ENCODE data around the gene PTPRT. TPM values are rescaled to one million over a fixed set of nuclear protein-coding genes. Genes with fewer than 3 reads are reported as not detected.

The PTPRT gene
- polyA plus RNA-seq, 1 of the 3 experiments (the other 2 are of a cell fraction): not detected

DNA sequence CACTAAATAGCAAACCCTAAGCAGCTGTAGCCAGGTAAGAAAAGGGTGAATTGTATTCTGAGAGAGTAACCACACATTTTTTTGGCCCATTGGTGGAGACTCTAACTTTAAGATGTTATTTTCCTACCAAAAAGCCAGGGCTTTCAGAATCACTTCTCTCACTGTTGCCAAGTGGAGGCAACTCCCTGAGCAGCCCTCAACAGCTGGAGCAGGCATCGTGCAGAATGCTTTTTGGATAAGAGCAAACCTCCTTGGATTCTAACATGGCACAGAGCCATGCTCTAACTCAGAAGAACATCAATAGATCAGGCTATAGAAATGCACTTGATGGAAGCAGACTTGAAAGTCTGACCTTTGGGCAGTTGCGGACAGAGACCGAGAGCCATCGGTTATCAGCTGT is 849.3 kb downstream of the PTPRT start:
- Histone ChIP-seq H3F3A (replicated peaks; ENCODE audit: insufficient read depth) (no peaks in the 10 kb centered on the region), H3K4me3 (ENCODE audit: low read depth in 2 of 2, low read length in 1 of 2) (no peak overlapping the region), H3K9ac (no peak overlapping the region), H2AFZ (ENCODE audit: low read depth) (no peak overlapping the region), H3K9me2 (no peaks in the 10 kb centered on the region), H3K27me3 (ENCODE audit: insufficient read depth) (no peaks in the 10 kb centered on the region), H4K20me1 (ENCODE audit: insufficient read depth) (no peaks in the 10 kb centered on the region), H3K4me2 (no peak overlapping the region), H3K79me2 (ENCODE audit: insufficient read depth) (no peaks in the 10 kb centered on the region), H3K27ac (ENCODE audit: low read depth in 2 of 2, low read length in 1 of 2) (no peak overlapping the region), H3K9me3 (no peaks in the 10 kb centered on the region; the same call in 1 of the 2 replicates), H3K36me3 (replicated peaks in 1 of 2; ENCODE audit: control insufficient read depth in 1 of 2, insufficient read depth in 2 of 2, low read length in 1 of 2) (no peaks in the 10 kb centered on the region), H3K4me1 (ENCODE audit: control insufficient read depth in 1 of 2, insufficient read depth in 2 of 2, low read depth in 1 of 2, low read length in 1 of 2) (no peaks in the 10 kb centered on the region; a peak in 1 of 4 replicates)
- ChIA-PET POLR2A (no interaction called here), CTCF (no interaction called here)
- 30% methylated on average over 4 of the region's 4 CpGs for WGBS (ENCODE audit: low lambda C conversion rate)
- no peak for DNase-seq
- TF ChIP-seq ELF1 (IDR thresholded peaks at IDR 0.05) (no peak), TAF1 (IDR thresholded peaks at IDR 0.05; ENCODE audit: borderline replicate concordance, low read depth, low read length) (no peak), NRF1 (IDR thresholded peaks at IDR 0.05; ENCODE audit: low read depth, low read length) (no peak), FOXJ3 (CRISPR knock-in tag; IDR thresholded peaks at IDR 0.05) (no peak), EZH2phosphoT487 (IDR thresholded peaks at IDR 0.05; ENCODE audit: borderline replicate concordance, low read depth) (no peak)
- TF ChIP-seq, protein P1, sequence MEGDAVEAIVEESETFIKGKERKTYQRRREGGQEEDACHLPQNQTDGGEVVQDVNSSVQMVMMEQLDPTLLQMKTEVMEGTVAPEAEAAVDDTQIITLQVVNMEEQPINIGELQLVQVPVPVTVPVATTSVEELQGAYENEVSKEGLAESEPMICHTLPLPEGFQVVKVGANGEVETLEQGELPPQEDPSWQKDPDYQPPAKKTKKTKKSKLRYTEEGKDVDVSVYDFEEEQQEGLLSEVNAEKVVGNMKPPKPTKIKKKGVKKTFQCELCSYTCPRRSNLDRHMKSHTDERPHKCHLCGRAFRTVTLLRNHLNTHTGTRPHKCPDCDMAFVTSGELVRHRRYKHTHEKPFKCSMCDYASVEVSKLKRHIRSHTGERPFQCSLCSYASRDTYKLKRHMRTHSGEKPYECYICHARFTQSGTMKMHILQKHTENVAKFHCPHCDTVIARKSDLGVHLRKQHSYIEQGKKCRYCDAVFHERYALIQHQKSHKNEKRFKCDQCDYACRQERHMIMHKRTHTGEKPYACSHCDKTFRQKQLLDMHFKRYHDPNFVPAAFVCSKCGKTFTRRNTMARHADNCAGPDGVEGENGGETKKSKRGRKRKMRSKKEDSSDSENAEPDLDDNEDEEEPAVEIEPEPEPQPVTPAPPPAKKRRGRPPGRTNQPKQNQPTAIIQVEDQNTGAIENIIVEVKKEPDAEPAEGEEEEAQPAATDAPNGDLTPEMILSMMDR (IDR thresholded peaks at IDR 0.05): no peak

DNA sequence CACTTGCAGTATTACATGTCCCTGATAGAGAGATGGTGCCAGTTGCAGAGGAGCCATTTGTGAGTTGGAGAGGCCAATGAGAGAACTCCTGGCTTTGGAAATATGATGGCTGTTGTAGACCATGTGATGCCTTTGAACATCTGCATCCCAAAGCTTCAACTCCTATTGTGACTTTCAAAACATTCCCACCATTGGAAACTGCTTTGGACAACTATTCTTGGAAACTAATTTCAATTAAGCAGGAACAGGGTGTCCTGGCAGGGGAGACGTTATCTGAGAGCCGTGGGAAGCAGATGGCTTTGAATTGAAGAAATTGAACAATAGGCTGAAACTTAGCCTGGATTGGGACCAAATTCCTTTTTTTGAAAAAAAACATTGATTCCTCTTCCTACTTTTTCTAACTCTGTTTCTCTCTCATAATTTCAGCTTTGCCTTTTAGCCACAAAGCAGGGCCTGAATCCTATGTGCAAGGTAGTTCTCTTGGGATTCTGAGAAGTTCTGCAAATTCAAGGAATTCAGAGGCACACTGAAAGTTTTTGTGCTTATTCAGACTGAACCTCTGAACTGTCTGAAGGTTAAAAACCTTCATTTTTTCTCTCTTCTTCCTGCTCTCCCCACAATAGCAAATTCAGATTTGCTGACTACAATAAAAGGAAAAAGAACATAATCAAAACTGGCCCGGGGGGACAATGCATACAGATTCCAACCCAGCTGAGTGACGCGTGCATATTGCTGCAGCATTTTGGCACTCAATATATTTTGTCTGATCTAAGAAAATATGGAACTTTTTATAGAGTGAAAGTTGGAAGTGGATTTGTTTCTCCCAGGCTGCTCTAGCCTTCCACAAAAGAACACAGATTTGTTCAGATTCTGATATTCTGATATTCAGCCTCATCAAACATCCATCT is 851.2 kb downstream of the PTPRT start:
- TF ChIP-seq, protein P2, sequence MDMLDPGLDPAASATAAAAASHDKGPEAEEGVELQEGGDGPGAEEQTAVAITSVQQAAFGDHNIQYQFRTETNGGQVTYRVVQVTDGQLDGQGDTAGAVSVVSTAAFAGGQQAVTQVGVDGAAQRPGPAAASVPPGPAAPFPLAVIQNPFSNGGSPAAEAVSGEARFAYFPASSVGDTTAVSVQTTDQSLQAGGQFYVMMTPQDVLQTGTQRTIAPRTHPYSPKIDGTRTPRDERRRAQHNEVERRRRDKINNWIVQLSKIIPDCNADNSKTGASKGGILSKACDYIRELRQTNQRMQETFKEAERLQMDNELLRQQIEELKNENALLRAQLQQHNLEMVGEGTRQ (IDR thresholded peaks at IDR 0.05; ENCODE audit: borderline replicate concordance, low read depth, low read length): no peak
- TF ChIP-seq SMC3 (IDR thresholded peaks at IDR 0.05; ENCODE audit: low read depth, low read length) (no peak), JUND (IDR thresholded peaks at IDR 0.05) (no peak), TCF12 (IDR thresholded peaks at IDR 0.05) (no peak), RAD21 (IDR thresholded peaks at IDR 0.05; ENCODE audit: low read length) (no peak)
- TF ChIP-seq, protein P3, sequence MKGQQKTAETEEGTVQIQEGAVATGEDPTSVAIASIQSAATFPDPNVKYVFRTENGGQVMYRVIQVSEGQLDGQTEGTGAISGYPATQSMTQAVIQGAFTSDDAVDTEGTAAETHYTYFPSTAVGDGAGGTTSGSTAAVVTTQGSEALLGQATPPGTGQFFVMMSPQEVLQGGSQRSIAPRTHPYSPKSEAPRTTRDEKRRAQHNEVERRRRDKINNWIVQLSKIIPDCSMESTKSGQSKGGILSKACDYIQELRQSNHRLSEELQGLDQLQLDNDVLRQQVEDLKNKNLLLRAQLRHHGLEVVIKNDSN (IDR thresholded peaks at IDR 0.05; ENCODE audit: borderline replicate concordance, low read depth): no peak
- POLR2A ChIA-PET: no interaction called here
- H3K4me2 ChIP-seq: no peak overlapping the region
- WGBS (ENCODE audit: low lambda C conversion rate): 47% methylated on average over 5 of the region's 5 CpGs
- H3K4me1 ChIP-seq (ENCODE audit: control insufficient read depth in 1 of 2, insufficient read depth in 2 of 2, low read depth in 1 of 2, low read length in 1 of 2): no peaks in the 10 kb centered on the region; a peak in 1 of 4 replicates
- no peaks in the 10 kb centered on the region for H3K9me2 ChIP-seq
- no peaks in the 10 kb centered on the region for H3K79me2 ChIP-seq (ENCODE audit: insufficient read depth)
- CTCF ChIA-PET: interaction anchor here (0.5 kb wide), 1 partner anchor 326 kb away, joined by 3 read pairs; no protein-coding TSS in a partner anchor
- DNase-seq: no peak
- no peaks in the 10 kb centered on the region for H3K36me3 ChIP-seq (replicated peaks in 1 of 2; ENCODE audit: control insufficient read depth in 1 of 2, insufficient read depth in 2 of 2, low read length in 1 of 2)
- no peak overlapping the region for H3K27ac ChIP-seq (ENCODE audit: low read depth in 2 of 2, low read length in 1 of 2)
- no peaks in the 10 kb centered on the region for H3F3A ChIP-seq (replicated peaks; ENCODE audit: insufficient read depth)
- H3K4me3 ChIP-seq (ENCODE audit: low read depth in 2 of 2, low read length in 1 of 2): no peak overlapping the region
- H3K9me3 ChIP-seq: no peaks in the 10 kb centered on the region; the same call in 1 of the 2 replicates
- no peak overlapping the region for H3K9ac ChIP-seq
- H4K20me1 ChIP-seq (ENCODE audit: insufficient read depth): no peaks in the 10 kb centered on the region
- no peaks in the 10 kb centered on the region for H3K27me3 ChIP-seq (ENCODE audit: insufficient read depth)
- H2AFZ ChIP-seq (ENCODE audit: low read depth): no peak overlapping the region

Measured in SK-N-SH (cell line).